ENCODE data around the gene RBP7.

Gene RBP7

DNA sequence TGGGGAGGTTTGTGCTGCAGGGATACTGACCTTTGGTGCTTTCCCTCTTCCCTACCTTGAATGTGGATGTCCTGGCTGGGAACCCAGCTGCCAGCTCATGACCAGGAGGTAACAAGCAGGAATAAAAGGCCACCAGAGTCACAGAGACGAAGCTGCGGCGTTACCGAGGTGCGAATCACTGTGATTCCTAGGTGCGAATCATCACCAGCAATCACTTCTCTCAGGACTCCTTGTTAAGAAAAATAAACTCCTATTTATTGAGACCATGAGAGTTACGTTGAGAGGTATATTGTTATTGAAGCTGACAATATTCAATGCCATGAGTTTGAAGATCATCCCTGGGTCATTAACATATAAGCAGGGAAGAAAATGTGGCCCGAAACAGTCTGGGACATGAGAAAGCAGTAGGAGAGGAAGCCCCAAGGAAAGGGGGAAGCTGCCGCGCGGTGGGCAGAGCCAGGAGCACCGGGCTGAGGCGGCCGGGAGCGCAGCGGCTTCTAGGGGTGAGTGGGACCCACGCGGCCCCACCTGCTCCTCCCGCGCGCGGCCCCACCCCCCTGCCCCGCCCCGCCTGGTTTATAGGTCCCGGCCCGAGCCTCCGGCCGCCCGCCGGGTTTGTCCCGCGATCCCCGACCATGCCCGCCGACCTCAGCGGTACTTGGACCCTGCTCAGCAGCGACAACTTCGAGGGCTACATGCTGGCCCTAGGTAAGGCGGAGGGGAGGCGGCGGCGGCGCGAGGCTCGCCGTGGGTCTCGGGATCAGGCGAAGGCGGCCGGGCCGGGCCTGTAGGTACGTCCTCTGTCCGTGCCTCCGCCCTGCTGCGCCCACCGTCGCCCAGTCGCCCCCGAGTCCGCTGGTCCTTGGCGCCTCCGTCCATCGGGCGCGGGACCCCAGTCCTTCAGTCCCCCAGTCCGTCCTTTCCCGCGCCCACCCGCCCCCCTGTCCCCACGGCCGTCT is at the start of gene RBP7:
RBP7 (plus strand) TSS at position 605 of the 959 bp plus-strand sequence; CDS start at position 636, 31 bp downstream.
- CTCF ChIA-PET: interaction anchor here (0.5 to 1.0 kb wide), 2 partner anchors 47 to 340 kb away, joined by 3 read pairs; no protein-coding TSS in a partner anchor
- POLR2A ChIA-PET (ENCODE audit: low non-redundant PET): no interaction called here
- H3K27ac ChIP-seq: no peak within 1 kb of the TSS
- DNase-seq (ENCODE audit: low spot score): peak; percentile 20
- TF ChIP-seq, protein P1, sequence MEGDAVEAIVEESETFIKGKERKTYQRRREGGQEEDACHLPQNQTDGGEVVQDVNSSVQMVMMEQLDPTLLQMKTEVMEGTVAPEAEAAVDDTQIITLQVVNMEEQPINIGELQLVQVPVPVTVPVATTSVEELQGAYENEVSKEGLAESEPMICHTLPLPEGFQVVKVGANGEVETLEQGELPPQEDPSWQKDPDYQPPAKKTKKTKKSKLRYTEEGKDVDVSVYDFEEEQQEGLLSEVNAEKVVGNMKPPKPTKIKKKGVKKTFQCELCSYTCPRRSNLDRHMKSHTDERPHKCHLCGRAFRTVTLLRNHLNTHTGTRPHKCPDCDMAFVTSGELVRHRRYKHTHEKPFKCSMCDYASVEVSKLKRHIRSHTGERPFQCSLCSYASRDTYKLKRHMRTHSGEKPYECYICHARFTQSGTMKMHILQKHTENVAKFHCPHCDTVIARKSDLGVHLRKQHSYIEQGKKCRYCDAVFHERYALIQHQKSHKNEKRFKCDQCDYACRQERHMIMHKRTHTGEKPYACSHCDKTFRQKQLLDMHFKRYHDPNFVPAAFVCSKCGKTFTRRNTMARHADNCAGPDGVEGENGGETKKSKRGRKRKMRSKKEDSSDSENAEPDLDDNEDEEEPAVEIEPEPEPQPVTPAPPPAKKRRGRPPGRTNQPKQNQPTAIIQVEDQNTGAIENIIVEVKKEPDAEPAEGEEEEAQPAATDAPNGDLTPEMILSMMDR (conservative IDR thresholded peaks at IDR 0.05; ENCODE audit: low read depth): no peak

- H3K27ac ChIP-seq: no peak overlapping the region
- ChIA-PET CTCF (no interaction called here), POLR2A (ENCODE audit: low non-redundant PET) (no interaction called here)
- no peak for DNase-seq (ENCODE audit: low spot score)
- TF ChIP-seq, protein P1 (conservative IDR thresholded peaks at IDR 0.05; ENCODE audit: low read depth): no peak
Measured at GRCh38 chr1:9957726-9958125, 39.3 kb upstream of the RBP7 start.

DNA sequence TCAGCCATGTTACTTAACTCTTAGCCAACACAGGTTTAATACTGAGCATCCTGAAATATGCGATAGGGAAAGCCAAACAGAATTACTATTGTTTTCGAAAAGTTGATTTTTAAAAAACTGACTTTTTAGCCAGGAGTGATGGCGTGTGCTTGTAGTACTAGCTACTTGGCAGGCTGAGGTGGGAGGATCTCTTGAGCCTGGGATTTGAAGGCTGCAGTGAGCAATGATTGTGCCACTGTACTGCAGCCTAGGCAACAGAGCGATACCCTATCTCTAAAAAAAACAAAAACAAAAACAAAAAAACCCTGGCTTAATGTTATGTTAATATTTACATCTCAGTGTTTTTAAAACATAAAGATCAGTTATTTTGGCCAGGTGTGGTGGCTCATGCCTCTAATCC is 37.0 kb upstream of the RBP7 start:
- DNase-seq (ENCODE audit: low spot score): no peak
- ChIA-PET CTCF (no interaction called here), POLR2A (ENCODE audit: low non-redundant PET) (no interaction called here)
- TF ChIP-seq, protein P1 (conservative IDR thresholded peaks at IDR 0.05; ENCODE audit: low read depth): no peak
- no peak overlapping the region for H3K27ac ChIP-seq

DNA sequence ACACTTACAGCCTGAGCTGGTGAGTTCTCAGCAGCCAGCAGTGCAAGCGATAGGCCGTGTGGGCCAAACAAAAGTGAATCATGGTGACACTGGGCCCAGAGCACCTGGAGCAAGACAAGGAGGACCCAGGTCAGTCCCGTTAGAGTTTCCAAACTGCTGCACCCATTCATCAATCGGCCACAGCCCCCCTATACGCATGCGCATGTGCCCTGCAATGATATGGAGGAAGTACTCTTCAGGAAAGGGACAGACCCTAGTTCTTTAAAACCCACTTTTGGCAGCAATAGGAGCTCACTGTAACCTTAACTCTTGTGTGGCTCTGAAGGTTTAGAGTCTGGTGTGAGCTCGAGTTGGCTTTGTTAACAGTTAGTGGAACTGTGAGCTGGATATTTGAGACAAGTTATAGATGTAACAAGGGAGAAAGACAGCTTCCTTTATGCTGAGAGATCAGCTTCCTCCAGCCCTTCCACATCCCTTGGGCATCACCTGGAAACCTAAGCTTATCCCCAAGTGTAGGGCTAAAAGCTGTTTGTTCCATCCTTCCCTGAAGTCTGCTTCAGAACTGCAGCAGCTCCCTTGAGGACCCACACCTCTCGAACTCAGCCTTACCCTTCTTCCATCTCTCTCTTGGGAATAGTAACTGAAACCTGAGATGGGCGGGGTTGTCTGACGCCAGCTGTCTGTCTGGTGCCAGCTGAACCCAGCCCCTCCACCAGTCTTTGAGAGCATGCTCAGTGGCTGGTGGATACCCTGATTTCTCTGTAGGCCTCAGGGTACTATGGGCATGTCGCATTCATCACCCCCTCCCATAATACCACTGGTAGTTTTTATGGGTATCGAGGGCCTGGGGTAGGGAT is 36.1 kb upstream of the RBP7 start:
- ChIA-PET POLR2A (ENCODE audit: low non-redundant PET) (interaction anchor here (1.0 kb wide), 1 partner anchor 18 kb away, joined by 3 read pairs; the partner anchor contains the start of genes LZIC and NMNAT1), CTCF (interaction anchor here (0.6 kb wide), 1 partner anchor 346 kb away, joined by 3 read pairs; no protein-coding TSS in a partner anchor)
- peak overlapping the region; percentile 32; the same call in 1 of the 2 replicates for H3K27ac ChIP-seq
- TF ChIP-seq, protein P1 (conservative IDR thresholded peaks at IDR 0.05; ENCODE audit: low read depth): no peak
- no peak for DNase-seq (ENCODE audit: low spot score)

DNA sequence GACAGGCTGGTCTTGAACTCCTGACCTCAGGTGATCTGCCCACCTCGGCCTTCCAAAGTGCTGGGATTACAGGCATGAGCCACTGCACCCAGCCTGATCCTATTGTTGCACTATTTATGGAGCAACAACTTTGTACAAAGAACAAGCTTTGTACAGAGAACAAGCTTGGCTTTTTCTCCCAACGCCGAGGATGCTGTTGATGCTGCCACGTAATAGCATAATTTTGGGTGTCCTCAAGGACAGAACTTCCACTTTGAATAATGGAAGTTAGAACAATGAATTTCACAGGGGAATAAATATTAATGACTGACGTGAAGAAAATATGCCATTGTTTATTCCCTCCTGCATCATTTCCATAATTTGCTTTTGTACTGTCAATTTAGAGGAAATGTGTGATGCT is 12.8 kb upstream of the RBP7 start:
- ChIA-PET CTCF (interaction anchor here (1.2 kb wide), 1 partner anchor 169 kb away, joined by 8 read pairs; no protein-coding TSS in a partner anchor), POLR2A (ENCODE audit: low non-redundant PET) (no interaction called here)
- TF ChIP-seq, protein P1 (conservative IDR thresholded peaks at IDR 0.05; ENCODE audit: low read depth): no peak
- DNase-seq (ENCODE audit: low spot score): no peak
- no peak overlapping the region for H3K27ac ChIP-seq

- DNase-seq (ENCODE audit: low spot score): no peak
- ChIA-PET CTCF (no interaction called here), POLR2A (ENCODE audit: low non-redundant PET) (no interaction called here)
- TF ChIP-seq, protein P1 (conservative IDR thresholded peaks at IDR 0.05; ENCODE audit: low read depth): no peak
- H3K27ac ChIP-seq: no peak overlapping the region
Measured at GRCh38 chr1:9985001-9985400, 12.0 kb upstream of the RBP7 start.

Measured in RWPE1 (cell line).